ENCODE data around the gene MAGEC1. TPM values are rescaled to one million over a fixed set of nuclear protein-coding genes. Genes with fewer than 3 reads are reported as not detected.
"Not testable (repeated sequence)": the region's sequence is repeated elsewhere in the genome, so short reads cannot be mapped to it uniquely, and the experiment has no call there.

The MAGEC1 gene, protein sequence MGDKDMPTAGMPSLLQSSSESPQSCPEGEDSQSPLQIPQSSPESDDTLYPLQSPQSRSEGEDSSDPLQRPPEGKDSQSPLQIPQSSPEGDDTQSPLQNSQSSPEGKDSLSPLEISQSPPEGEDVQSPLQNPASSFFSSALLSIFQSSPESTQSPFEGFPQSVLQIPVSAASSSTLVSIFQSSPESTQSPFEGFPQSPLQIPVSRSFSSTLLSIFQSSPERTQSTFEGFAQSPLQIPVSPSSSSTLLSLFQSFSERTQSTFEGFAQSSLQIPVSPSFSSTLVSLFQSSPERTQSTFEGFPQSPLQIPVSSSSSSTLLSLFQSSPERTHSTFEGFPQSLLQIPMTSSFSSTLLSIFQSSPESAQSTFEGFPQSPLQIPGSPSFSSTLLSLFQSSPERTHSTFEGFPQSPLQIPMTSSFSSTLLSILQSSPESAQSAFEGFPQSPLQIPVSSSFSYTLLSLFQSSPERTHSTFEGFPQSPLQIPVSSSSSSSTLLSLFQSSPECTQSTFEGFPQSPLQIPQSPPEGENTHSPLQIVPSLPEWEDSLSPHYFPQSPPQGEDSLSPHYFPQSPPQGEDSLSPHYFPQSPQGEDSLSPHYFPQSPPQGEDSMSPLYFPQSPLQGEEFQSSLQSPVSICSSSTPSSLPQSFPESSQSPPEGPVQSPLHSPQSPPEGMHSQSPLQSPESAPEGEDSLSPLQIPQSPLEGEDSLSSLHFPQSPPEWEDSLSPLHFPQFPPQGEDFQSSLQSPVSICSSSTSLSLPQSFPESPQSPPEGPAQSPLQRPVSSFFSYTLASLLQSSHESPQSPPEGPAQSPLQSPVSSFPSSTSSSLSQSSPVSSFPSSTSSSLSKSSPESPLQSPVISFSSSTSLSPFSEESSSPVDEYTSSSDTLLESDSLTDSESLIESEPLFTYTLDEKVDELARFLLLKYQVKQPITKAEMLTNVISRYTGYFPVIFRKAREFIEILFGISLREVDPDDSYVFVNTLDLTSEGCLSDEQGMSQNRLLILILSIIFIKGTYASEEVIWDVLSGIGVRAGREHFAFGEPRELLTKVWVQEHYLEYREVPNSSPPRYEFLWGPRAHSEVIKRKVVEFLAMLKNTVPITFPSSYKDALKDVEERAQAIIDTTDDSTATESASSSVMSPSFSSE
- total RNA-seq (2014; rRNA removed; shearing (Covaris generic)), result 3.9 and 6.7 TPM in 2 replicates

GRCh38 chrX:141903400-141904155 lies at the start of gene MAGEC1:
TSS of gene MAGEC1 (plus strand) at chrX:141903894. CDS start at chrX:141905073, 1,179 bp downstream.
- DNase-seq (ENCODE audit: low read depth), result peak; percentile 85

DNA sequence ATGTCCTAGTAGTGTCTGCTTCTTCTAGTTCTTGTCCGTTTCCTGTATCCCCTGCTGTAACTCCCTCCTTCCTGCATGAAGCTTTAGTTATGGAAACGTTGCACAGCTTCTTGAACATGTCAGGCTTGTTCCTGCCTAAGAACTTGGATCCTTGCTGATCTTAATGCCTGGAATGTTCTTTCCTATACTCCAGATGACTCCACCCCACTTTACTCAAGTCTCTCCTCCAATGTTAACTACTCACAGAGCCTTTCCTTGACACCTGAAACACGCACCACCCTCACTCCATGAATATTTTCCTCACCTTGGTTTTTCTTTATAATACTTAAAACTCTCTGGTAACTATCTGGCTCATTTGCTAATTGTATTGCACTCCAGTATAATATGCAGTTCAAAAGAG lies 46.2 kb upstream of the MAGEC1 start:
- no peak for DNase-seq (ENCODE audit: low read depth)

DNA sequence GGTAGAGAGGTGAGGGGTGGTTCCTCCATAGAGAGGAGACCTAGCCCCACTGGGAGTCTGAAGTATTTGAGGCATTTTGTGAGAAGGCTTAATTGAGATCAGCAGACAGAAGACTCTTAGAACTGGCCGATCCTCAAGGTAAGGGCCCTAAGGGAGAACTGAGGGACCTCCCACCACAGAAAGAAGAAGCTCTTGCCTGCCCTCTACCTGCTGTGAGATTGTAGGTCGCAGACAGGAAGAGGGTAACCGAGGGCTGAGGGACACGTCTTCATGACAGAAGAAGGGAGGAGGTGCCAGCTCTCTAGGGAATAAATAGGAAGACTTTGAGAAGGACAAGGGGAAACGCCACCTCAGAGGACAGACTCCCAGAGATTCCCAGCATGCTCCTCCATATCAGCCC lies 24.1 kb upstream of the MAGEC1 start:
- peak; percentile 3 for DNase-seq (ENCODE audit: low read depth)

- not testable (repeated sequence) for DNase-seq (ENCODE audit: low read depth)
Observed at GRCh38 chrX:141888811-141889210, 14.9 kb upstream of the MAGEC1 start.

DNA sequence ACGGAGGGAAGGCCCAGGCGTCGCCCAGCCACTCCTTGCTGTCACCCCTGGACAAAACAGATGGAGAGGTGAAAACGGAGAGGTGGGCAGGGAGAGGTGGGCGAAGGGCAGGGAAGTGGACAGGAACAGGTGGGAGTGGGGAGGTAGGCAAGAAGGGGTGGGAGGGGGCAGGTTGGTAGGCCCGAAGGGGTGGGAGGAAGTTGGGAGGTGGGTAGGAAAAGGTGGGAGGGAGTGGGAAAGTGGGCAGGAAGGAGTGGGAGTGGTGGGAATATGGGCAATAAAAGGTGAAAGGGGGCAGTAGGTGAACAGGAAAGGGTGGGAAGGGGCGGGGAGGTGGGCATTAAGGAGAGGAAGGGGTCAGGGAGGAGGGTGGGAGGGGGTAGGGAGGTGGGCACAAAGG lies 9.0 kb upstream of the MAGEC1 start:
- DNase-seq (ENCODE audit: low read depth), result no peak

- no peak for DNase-seq (ENCODE audit: low read depth)
Observed at GRCh38 chrX:141897690-141898089, 6.0 kb upstream of the MAGEC1 start.

DNA sequence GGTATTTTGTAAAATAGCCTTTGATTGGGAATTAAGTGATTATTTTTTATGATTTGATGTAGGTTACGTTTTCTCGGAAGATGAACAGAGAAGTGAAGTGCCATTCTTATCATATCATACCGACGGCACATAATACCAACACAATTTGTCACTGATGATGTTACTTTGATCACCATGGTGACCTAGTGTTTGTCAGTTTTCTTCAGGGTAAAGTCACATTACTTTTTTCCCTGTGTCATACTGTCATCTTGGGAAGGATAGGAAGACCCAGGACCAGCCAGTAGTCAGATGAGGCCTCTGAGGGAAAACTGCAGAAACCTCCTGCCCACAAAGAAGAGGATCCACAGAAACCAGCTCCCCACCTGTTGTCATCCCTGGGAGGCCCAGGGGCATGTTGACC lies 1.3 kb upstream of the MAGEC1 start:
- DNase-seq (ENCODE audit: low read depth), result no peak

- peak; percentile 62 for DNase-seq (ENCODE audit: low read depth)
Observed at GRCh38 chrX:141904262-141904661, 568 bp downstream of the MAGEC1 start.

- no peak for DNase-seq (ENCODE audit: low read depth)
Observed at GRCh38 chrX:141917801-141918200, 14.1 kb downstream of the MAGEC1 start.

GRCh38 chrX:141924293-141924692 lies 20.6 kb downstream of the MAGEC1 start:
- DNase-seq (ENCODE audit: low read depth), result no peak

DNA sequence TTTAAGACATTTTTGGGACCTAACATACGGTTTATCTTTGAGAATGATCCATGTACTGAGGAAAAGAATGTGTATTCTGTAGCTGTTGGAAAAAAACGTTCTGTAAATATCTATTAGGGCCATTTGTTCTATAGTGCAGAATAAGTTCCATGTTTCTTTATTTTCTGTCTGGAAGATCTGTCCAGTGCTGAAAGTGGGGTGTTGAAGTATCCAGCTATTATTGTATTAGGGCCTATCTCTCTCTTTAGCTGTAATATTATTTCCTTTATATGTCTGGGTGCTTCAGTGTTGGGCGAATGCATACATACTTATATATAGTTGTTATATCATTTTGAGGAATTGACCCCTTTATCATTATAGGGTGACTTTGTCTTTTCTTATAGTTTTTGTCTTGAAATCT lies 24.7 kb downstream of the MAGEC1 start:
- no peak for DNase-seq (ENCODE audit: low read depth)

DNA sequence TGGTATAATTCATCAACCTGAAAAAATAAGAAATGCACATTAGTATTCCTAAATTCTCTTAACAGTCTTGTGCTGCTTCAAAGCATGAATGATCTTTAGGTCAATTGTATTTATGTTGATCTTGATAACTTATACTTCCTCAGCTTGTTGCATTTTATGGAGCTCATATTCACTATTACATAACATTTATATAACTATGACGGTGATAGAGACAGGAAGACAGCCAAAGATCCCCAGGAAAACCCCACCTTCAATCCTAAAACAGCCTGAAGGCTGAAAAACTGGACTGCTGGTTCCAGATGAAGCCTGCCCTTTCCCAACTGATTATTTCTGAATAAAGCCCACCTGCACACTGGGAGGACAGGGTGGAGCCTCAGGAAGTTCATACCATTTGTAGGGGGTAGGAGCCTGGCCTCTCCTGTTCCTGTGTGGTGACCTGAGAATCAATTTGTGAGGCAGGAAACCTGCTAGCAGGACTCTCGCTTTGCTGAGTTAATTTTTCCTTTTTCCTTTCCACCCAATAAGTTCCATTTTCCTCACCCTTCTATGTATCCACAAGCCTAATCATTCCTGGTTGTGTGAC lies 30.5 kb downstream of the MAGEC1 start:
- no peak for DNase-seq (ENCODE audit: low read depth)

- DNase-seq (ENCODE audit: low read depth), result no peak
Observed at GRCh38 chrX:141935645-141936044, 32.0 kb downstream of the MAGEC1 start.

DNA sequence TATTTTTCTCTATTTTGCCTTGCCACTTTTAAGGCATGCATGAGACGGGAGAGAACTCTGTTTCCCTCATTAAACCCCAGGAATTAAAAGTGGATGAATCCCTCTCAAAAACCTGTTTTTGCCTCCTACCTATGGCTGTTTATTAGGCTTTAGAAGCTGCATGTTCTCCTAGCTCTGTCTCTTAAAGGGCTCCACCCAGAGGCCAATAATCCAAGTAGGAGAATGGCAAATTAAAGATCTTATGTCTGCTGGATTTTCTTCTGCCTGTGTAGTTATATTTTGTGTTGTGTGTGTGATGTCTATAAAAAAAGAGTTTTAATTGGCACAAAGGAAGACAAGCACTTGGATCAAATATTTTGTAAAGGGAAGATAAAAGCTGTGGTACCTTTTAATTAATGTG lies 32.4 kb downstream of the MAGEC1 start:
- no peak for DNase-seq (ENCODE audit: low read depth)

GRCh38 chrX:141941234-141941633 lies 37.5 kb downstream of the MAGEC1 start:
- DNase-seq (ENCODE audit: low read depth), result no peak

GRCh38 chrX:141945426-141945825 lies 41.7 kb downstream of the MAGEC1 start:
- DNase-seq (ENCODE audit: low read depth), result no peak

- DNase-seq (ENCODE audit: low read depth), result no peak
Observed at GRCh38 chrX:141947350-141947749, 43.7 kb downstream of the MAGEC1 start.

GRCh38 chrX:141952603-141953002 lies 48.9 kb downstream of the MAGEC1 start:
- no peak for DNase-seq (ENCODE audit: low read depth)

- DNase-seq (ENCODE audit: low read depth), result no peak
Observed at GRCh38 chrX:141958675-141959074, 55.0 kb downstream of the MAGEC1 start.
